WTC11 (cell line): ENCODE results near the gene LANCL2. TPM values are rescaled to one million over a fixed set of nuclear protein-coding genes. Genes with fewer than 3 reads are reported as not detected.

Experiments
- ATAC-seq: fragments of 200-7000 bp; cut with Tn5 transposase; 2 replicates; pipeline ENCODE4 v1.10.0; 2021; ENCODE audit warnings: mild to moderate bottlenecking, moderate library complexity
- CTCF ChIA-PET: fragments of 300-600 bp; sonication (Branson Sonifier 250); formaldehyde crosslinking; loops from one replicate; lab custom pipeline; 2021; ENCODE audit warnings: antibody characterized with exemption; lab: Charles Lee
- POLR2A ChIA-PET: fragments of 350-600 bp; sonication (Branson Sonifier 250); formaldehyde crosslinking; loops from one replicate; lab custom pipeline; 2021; ENCODE audit warnings: antibody characterized with exemption; lab: Charles Lee
- DNase-seq: peaks from one replicate; pipeline ENCODE4 v3.0.0; 2021; ENCODE audit warnings: low spot score
- H3K27ac Mint-ChIP-seq: 2 replicates; pipeline ENCODE4 v1.8.0; 2021; ENCODE audit warnings: mixed read lengths
- H3K27me3 Mint-ChIP-seq: 2 replicates; pipeline ENCODE4 v1.8.0; 2021; ENCODE audit warnings: low read depth, mild to moderate bottlenecking, moderate library complexity, mixed read lengths
- H3K36me3 Mint-ChIP-seq: 2 replicates; pipeline ENCODE4 v1.8.0; 2021; ENCODE audit warnings: mixed read lengths
- H3K4me1 Mint-ChIP-seq: 2 replicates; pipeline ENCODE4 v1.8.0; 2022; ENCODE audit warnings: mixed read lengths
- H3K4me3 Mint-ChIP-seq: 2 replicates; pipeline ENCODE4 v1.8.0; 2021; ENCODE audit warnings: mild to moderate bottlenecking, moderate library complexity, mixed read lengths
- H3K9me3 Mint-ChIP-seq: 2 replicates; pipeline ENCODE4 v1.8.0; 2021; ENCODE audit warnings: mixed read lengths
- E2F1 ChIP-seq: sonication (generic); formaldehyde crosslinking; IDR thresholded peaks from 2 replicates; pipeline ENCODE4 v1.8.0; 2022; ENCODE audit warnings: mild to moderate bottlenecking, missing genetic modification reagents
- E2F4 ChIP-seq: sonication (generic); formaldehyde crosslinking; IDR thresholded peaks from 2 replicates; pipeline ENCODE4 v1.8.1; 2022; ENCODE audit warnings: low read depth, mild to moderate bottlenecking, moderate library complexity, missing genetic modification reagents, borderline replicate concordance
- EMX1 ChIP-seq: fragments of 250-450 bp; sonication (Bioruptor Pico); IDR thresholded peaks from 2 replicates; pipeline ENCODE4 v1.8.0; 2021; ENCODE audit warnings: mild to moderate bottlenecking
- ERG ChIP-seq: fragments of 250-450 bp; sonication (Bioruptor Pico); IDR thresholded peaks from 2 replicates; pipeline ENCODE4 v1.8.0; 2021; ENCODE audit warnings: mild to moderate bottlenecking
- FOXP1 ChIP-seq: sonication (generic); formaldehyde crosslinking; IDR thresholded peaks from 2 replicates; pipeline ENCODE4 v1.8.0; 2022; ENCODE audit warnings: missing genetic modification reagents, mild to moderate bottlenecking, moderate library complexity, borderline replicate concordance
- GTF2I ChIP-seq: fragments of 250-450 bp; sonication (Bioruptor Pico); conservative IDR thresholded peaks from 2 replicates; pipeline ENCODE4 v1.4.0; 2021; ENCODE audit warnings: mild to moderate bottlenecking
- HMGXB4 ChIP-seq: sonication (generic); formaldehyde crosslinking; IDR thresholded peaks from 2 replicates; pipeline ENCODE4 v1.8.1; 2023; ENCODE audit warnings: mild to moderate bottlenecking, moderate library complexity, missing genetic modification reagents
- JAZF1 ChIP-seq: fragments of 250-450 bp; sonication (Bioruptor Pico); IDR thresholded peaks from 2 replicates; pipeline ENCODE4 v1.9.0; 2021; ENCODE audit warnings: moderate library complexity, mild to moderate bottlenecking, inconsistent platforms
- JUN ChIP-seq: sonication (generic); formaldehyde crosslinking; IDR thresholded peaks from 2 replicates; pipeline ENCODE4 v1.8.0; 2023; ENCODE audit warnings: mild to moderate bottlenecking, missing genetic modification reagents
- KAT7 ChIP-seq: sonication (generic); formaldehyde crosslinking; IDR thresholded peaks from 2 replicates; pipeline ENCODE4 v1.8.1; 2023; ENCODE audit warnings: missing genetic modification reagents, mild to moderate bottlenecking, borderline replicate concordance
- MLX ChIP-seq: sonication (generic); formaldehyde crosslinking; IDR thresholded peaks from 2 replicates; pipeline ENCODE4 v1.8.1; 2023; ENCODE audit warnings: mild to moderate bottlenecking, missing genetic modification reagents, moderate library complexity
- MYBL2 ChIP-seq: sonication (generic); formaldehyde crosslinking; IDR thresholded peaks from 2 replicates; pipeline ENCODE4 v1.8.1; 2023; ENCODE audit warnings: mild to moderate bottlenecking, moderate library complexity, missing genetic modification reagents
- NR2C2 ChIP-seq: sonication (generic); formaldehyde crosslinking; IDR thresholded peaks from 2 replicates; pipeline ENCODE4 v1.8.0; 2022; ENCODE audit warnings: mild to moderate bottlenecking, missing genetic modification reagents
- NR3C1 ChIP-seq: sonication (generic); formaldehyde crosslinking; conservative IDR thresholded peaks from 2 replicates; pipeline ENCODE4 v1.8.1; 2023; ENCODE audit warnings: low read depth, mild to moderate bottlenecking, missing genetic modification reagents
- RORB ChIP-seq: fragments of 250-450 bp; sonication (Bioruptor Pico); IDR thresholded peaks from 2 replicates; pipeline ENCODE4 v1.9.0; 2021; ENCODE audit warnings: mild to moderate bottlenecking
- STAT6 ChIP-seq: sonication (generic); formaldehyde crosslinking; conservative IDR thresholded peaks from 2 replicates; pipeline ENCODE4 v1.8.1; 2023; ENCODE audit warnings: mild to moderate bottlenecking, low read depth, missing genetic modification reagents, moderate library complexity
- TCF7 ChIP-seq: sonication (generic); formaldehyde crosslinking; IDR thresholded peaks from 2 replicates; pipeline ENCODE4 v1.8.0; 2022; ENCODE audit warnings: mild to moderate bottlenecking, low read depth, missing genetic modification reagents, moderate library complexity
- ZBTB43 ChIP-seq: sonication (generic); formaldehyde crosslinking; IDR thresholded peaks from 2 replicates; pipeline ENCODE4 v1.8.1; 2023; ENCODE audit warnings: mild to moderate bottlenecking, missing genetic modification reagents
- ZNF121 ChIP-seq: sonication (generic); formaldehyde crosslinking; IDR thresholded peaks from 2 replicates; pipeline ENCODE4 v1.8.0; 2023; ENCODE audit warnings: missing genetic modification reagents
- ZNF138 ChIP-seq: sonication (generic); formaldehyde crosslinking; conservative IDR thresholded peaks from 2 replicates; pipeline ENCODE4 v1.8.1; 2022; ENCODE audit warnings: mild to moderate bottlenecking, moderate library complexity, missing genetic modification reagents
- ZNF263 ChIP-seq: sonication (generic); formaldehyde crosslinking; IDR thresholded peaks from 2 replicates; pipeline ENCODE4 v1.8.1; 2022; ENCODE audit warnings: low read depth, mild to moderate bottlenecking, moderate library complexity, missing genetic modification reagents
- ZNF317 ChIP-seq: sonication (generic); formaldehyde crosslinking; IDR thresholded peaks from 2 replicates; pipeline ENCODE4 v1.8.1; 2023; ENCODE audit warnings: low read depth, mild to moderate bottlenecking, moderate library complexity, missing genetic modification reagents, borderline replicate concordance
- ZNF423 ChIP-seq: fragments of 250-450 bp; sonication (Bioruptor Pico); IDR thresholded peaks from 2 replicates; pipeline ENCODE4 v2.1.2; 2022; ENCODE audit warnings: mild to moderate bottlenecking, moderate library complexity
- ZNF671 ChIP-seq: fragments of 250-450 bp; sonication (Bioruptor Pico); IDR thresholded peaks from 2 replicates; pipeline ENCODE4 v1.8.0; 2021; ENCODE audit warnings: mild to moderate bottlenecking
- total RNA-seq: library from RNA; stranded (reverse); gene quantifications from 3 replicates; pipeline ENCODE4 v1.2.3, GENCODE V29; 2021

The LANCL2 gene
- total RNA-seq, 1 experiment from 2014 or later = 13.2 TPM

GRCh38 chr7:55436457-55436856 lies 71.3 kb downstream of the LANCL2 start (continued):
- TF ChIP-seq E2F4 (CRISPR knock-in tag) (no peak), NR2C2 (no peak), ZNF423 (no peak), ZNF263 (CRISPR knock-in tag) (no peak), EMX1 (CRISPR knock-in tag) (no peak)

- TF ChIP-seq RORB (CRISPR knock-in tag) = no peak
- TF ChIP-seq ZNF121 = no peak
- TF ChIP-seq MYBL2 (CRISPR knock-in tag) = no peak
- TF ChIP-seq ZNF671 = no peak
- TF ChIP-seq ERG (CRISPR knock-in tag) = no peak
- no peak for TF ChIP-seq MLX (CRISPR knock-in tag)
- TF ChIP-seq FOXP1 (CRISPR knock-in tag) = no peak
- TF ChIP-seq ZBTB43 (CRISPR knock-in tag) = no peak
- TF ChIP-seq E2F1 (CRISPR knock-in tag) = no peak
- no peak for TF ChIP-seq JAZF1 (CRISPR knock-in tag)
- TF ChIP-seq GTF2I (CRISPR knock-in tag) = no peak
- no peak for TF ChIP-seq JUN (CRISPR knock-in tag)
- TF ChIP-seq KAT7 (CRISPR knock-in tag) = no peak
- no peak for TF ChIP-seq E2F4 (CRISPR knock-in tag)
- no peak for TF ChIP-seq ZNF317
- TF ChIP-seq TCF7 (CRISPR knock-in tag) = no peak
- TF ChIP-seq STAT6 (CRISPR knock-in tag) = no peak
- TF ChIP-seq HMGXB4 (CRISPR knock-in tag) = no peak
- no peak for TF ChIP-seq ZNF138 (CRISPR knock-in tag)
- TF ChIP-seq NR3C1 (CRISPR knock-in tag) = no peak
- no peaks in the 10 kb centered on the region for H3K9me3 Mint-ChIP-seq
- H3K4me1 Mint-ChIP-seq = peaks cover 3% of the 10 kb centered on the region; the same call in 1 of the 2 replicates
- no peaks in the 10 kb centered on the region for H3K36me3 Mint-ChIP-seq
- ChIA-PET CTCF (interaction anchor here (1.0 kb wide), 1 partner anchor 22 kb away, joined by 3 read pairs; no protein-coding TSS in a partner anchor), POLR2A (no interaction called here)
- H3K27ac Mint-ChIP-seq = no peak overlapping the region
- no peaks in the 10 kb centered on the region for H3K27me3 Mint-ChIP-seq
- no peak for DNase-seq
- ATAC-seq = no peak
- H3K4me3 Mint-ChIP-seq = no peak overlapping the region
Observed at GRCh38 chr7:55437375-55437774, 72.2 kb downstream of the LANCL2 start.
